DND-41 (cell line): ENCODE measurements around the gene ALOX12B.

ENCODE experiments used
- ATAC-seq: fragments of 200-7000 bp; cut with Tn5 transposase; 3 replicates; pipeline ENCODE4 v1.9.1; 2021; ENCODE audit warnings: low read depth; ENCODE audit not compliant: insufficient read depth
- DNase-seq: peaks from one replicate; pipeline ENCODE4 v3.0.0-alpha.2; 2020
- H2AFZ ChIP-seq: 2 replicates; pipeline ENCODE4 v1.6.0; 2012; ENCODE audit warnings: low read depth, low read length
- H3K27ac ChIP-seq: 2 replicates; pipeline ENCODE4 v1.5.1; 2012; ENCODE audit warnings: low read length, inconsistent platforms
- H3K27me3 ChIP-seq: fragments of 200-600 bp; sonication (generic); 2 replicates; pipeline ENCODE4 v1.6.0; 2012; ENCODE audit warnings: low read length, mild to moderate bottlenecking, inconsistent platforms; ENCODE audit not compliant: insufficient read depth, poor library complexity
- H3K36me3 ChIP-seq: 2 replicates; pipeline ENCODE4 v1.5.1; 2012; ENCODE audit warnings: low read length, inconsistent platforms; ENCODE audit not compliant: insufficient read depth
- H3K4me1 ChIP-seq: 2 replicates; pipeline ENCODE4 v1.5.1; 2012; ENCODE audit warnings: mild to moderate bottlenecking, low read length; ENCODE audit not compliant: insufficient read depth
- H3K4me2 ChIP-seq: 2 replicates; pipeline ENCODE4 v1.6.0; 2012; ENCODE audit warnings: mild to moderate bottlenecking, moderate library complexity, low read length, inconsistent platforms; ENCODE audit not compliant: insufficient read depth
- H3K4me3 ChIP-seq, 2 experiments: fragments of 200-600 bp in 1 of 2; shearing (Covaris generic) in 1 of 2; 2 replicates each; pipeline ENCODE4 v1.5.1; 2012 to 2016; ENCODE audit warnings: inconsistent platforms in 2 of 2, low read length in 2 of 2, mild to moderate bottlenecking in 2 of 2, low read depth in 1 of 2, moderate library complexity in 1 of 2
- H3K79me2 ChIP-seq: 2 replicates; pipeline ENCODE4 v1.6.0; 2012; ENCODE audit warnings: low read length, inconsistent platforms; ENCODE audit not compliant: insufficient read depth
- H3K9ac ChIP-seq: 2 replicates; pipeline ENCODE4 v1.6.0; 2012; ENCODE audit warnings: low read depth, mild to moderate bottlenecking, inconsistent platforms, low read length, moderate library complexity
- H3K9me3 ChIP-seq: 2 replicates; pipeline ENCODE4 v1.5.1; 2012; ENCODE audit warnings: low read length, moderate library complexity, mild to moderate bottlenecking, inconsistent platforms; ENCODE audit not compliant: insufficient read depth, severe bottlenecking
- H4K20me1 ChIP-seq: 2 replicates; pipeline ENCODE4 v1.6.0; 2012; ENCODE audit warnings: low read length; ENCODE audit not compliant: insufficient read depth
- EZH2 ChIP-seq: IDR thresholded peaks from 3 replicates; pipeline ENCODE4 v1.6.1; 2012; ENCODE audit warnings: borderline replicate concordance, low read depth, mild to moderate bottlenecking, moderate library complexity, low read length, inconsistent platforms; ENCODE audit not compliant: severe bottlenecking
- TF ChIP-seq, protein P1 (sequence below): IDR thresholded peaks from 2 replicates; pipeline ENCODE4 v1.5.1; 2012; ENCODE audit warnings: borderline replicate concordance, low read length, moderate library complexity, mild to moderate bottlenecking; ENCODE audit not compliant: poor library complexity, severe bottlenecking; ENCODE audit errors: extremely low read depth

The ALOX12B gene

DNA sequence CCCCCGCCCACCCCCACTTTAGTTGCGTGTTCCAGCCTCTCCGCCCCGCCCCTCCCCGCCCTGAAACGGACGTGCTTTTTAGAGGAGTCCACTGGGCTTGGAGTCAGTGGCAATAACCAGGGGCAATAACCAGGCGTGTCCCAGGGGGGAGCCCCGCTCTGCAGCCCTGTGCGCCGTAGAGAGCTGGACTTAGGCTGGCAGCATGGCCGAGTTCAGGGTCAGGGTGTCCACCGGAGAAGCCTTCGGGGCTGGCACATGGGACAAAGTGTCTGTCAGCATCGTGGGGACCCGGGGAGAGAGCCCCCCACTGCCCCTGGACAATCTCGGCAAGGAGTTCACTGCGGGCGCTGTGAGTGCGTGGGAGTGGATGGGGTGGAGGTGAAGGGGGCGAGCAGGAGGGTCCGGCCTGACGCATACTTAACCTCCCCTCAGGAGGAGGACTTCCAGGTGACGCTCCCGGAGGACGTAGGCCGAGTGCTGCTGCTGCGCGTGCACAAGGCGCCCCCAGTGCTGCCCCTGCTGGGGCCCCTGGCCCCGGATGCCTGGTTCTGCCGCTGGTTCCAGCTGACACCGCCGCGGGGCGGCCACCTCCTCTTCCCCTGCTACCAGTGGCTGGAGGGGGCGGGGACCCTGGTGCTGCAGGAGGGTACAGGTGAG is 48.4 kb downstream of the ALOX12B start, which contains the start of gene ALOX15B:
Gene ALOX15B, plus strand, starts transcription at position 106 of the 657 bp plus-strand sequence. Its CDS starts 97 bp downstream, at position 203.
- Histone ChIP-seq H3K36me3 (no peaks in the 10 kb centered on the region), H2AFZ (no peak within 1 kb of the TSS), H3K4me3 (no peak within 1 kb of the TSS), H4K20me1 (no peaks in the 10 kb centered on the region), H3K9ac (no peak within 1 kb of the TSS), H3K4me1 (no peaks in the 10 kb centered on the region), H3K4me2 (no peak within 1 kb of the TSS), H3K9me3 (no peaks in the 10 kb centered on the region), H3K79me2 (no peaks in the 10 kb centered on the region), H3K27ac (no peak within 1 kb of the TSS), H3K27me3 (peaks cover 2% of the 10 kb centered on the region)
- no peak for ATAC-seq
- DNase-seq = no peak
- TF ChIP-seq EZH2 = no peak
- TF ChIP-seq, protein P1, sequence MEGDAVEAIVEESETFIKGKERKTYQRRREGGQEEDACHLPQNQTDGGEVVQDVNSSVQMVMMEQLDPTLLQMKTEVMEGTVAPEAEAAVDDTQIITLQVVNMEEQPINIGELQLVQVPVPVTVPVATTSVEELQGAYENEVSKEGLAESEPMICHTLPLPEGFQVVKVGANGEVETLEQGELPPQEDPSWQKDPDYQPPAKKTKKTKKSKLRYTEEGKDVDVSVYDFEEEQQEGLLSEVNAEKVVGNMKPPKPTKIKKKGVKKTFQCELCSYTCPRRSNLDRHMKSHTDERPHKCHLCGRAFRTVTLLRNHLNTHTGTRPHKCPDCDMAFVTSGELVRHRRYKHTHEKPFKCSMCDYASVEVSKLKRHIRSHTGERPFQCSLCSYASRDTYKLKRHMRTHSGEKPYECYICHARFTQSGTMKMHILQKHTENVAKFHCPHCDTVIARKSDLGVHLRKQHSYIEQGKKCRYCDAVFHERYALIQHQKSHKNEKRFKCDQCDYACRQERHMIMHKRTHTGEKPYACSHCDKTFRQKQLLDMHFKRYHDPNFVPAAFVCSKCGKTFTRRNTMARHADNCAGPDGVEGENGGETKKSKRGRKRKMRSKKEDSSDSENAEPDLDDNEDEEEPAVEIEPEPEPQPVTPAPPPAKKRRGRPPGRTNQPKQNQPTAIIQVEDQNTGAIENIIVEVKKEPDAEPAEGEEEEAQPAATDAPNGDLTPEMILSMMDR = no peak

DNA sequence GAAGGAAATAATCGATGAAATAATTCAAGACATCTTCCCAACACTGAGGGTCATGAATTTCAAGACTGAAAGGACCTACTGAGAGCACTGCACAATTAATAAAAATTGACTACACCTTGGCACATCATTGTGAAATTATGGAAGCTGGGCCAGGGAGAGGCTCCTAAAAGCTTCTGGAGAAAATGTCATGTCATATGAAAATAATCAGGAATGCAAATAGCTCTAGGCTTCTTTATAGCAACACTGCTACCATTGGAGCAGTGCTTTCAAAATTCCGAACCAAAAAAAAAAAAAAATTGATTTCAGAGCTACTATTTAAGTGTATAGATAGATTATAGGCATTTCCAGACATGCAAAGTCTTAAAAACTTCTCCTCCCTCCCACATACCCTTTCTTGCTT is 55.1 kb downstream of the ALOX12B start:
- ATAC-seq = no peak
- no peaks in the 10 kb centered on the region for H3K36me3 ChIP-seq
- no peak overlapping the region for H3K4me3 ChIP-seq
- no peak overlapping the region for H3K4me2 ChIP-seq
- DNase-seq = no peak
- H3K27me3 ChIP-seq = peaks cover 25% of the 10 kb centered on the region
- no peak overlapping the region for H3K9ac ChIP-seq
- no peaks in the 10 kb centered on the region for H4K20me1 ChIP-seq
- no peak overlapping the region for H2AFZ ChIP-seq
- H3K9me3 ChIP-seq = no peaks in the 10 kb centered on the region
- TF ChIP-seq, protein P1 = no peak
- TF ChIP-seq EZH2 = no peak
- H3K27ac ChIP-seq = no peak overlapping the region
- H3K4me1 ChIP-seq = no peaks in the 10 kb centered on the region
- no peaks in the 10 kb centered on the region for H3K79me2 ChIP-seq

DNA sequence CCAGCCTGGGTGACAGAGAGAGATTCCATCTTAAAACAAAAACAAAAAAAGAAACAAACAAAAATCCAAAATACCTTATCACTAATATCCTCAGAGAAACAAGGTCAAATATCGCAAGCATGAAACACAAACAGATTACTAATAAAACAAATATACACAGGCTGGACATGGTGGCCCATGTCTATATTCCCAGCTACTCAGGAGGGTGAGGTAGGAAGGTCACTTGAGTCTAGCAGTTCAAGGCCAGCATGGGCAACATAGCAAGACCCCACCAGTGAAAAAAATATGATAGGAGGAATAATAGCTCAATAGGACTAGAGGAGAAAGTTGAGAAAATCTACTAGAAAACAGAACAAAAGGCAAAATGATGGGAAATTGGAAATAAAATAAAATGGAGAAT is 55.6 kb downstream of the ALOX12B start:
- H3K27ac ChIP-seq = no peak overlapping the region
- ATAC-seq (no peak), DNase-seq (no peak)
- peaks cover 30% of the 10 kb centered on the region for H3K27me3 ChIP-seq
- H3K9me3 ChIP-seq = no peaks in the 10 kb centered on the region
- TF ChIP-seq EZH2 = no peak
- TF ChIP-seq, protein P1 = no peak
- H3K4me1 ChIP-seq = no peaks in the 10 kb centered on the region
- H3K4me3 ChIP-seq = no peak overlapping the region
- no peaks in the 10 kb centered on the region for H4K20me1 ChIP-seq
- H3K36me3 ChIP-seq = no peaks in the 10 kb centered on the region
- H2AFZ ChIP-seq = no peak overlapping the region
- no peaks in the 10 kb centered on the region for H3K79me2 ChIP-seq
- no peak overlapping the region for H3K4me2 ChIP-seq
- no peak overlapping the region for H3K9ac ChIP-seq
